GM12801 (cell line): ENCODE results near the gene TRIM31.

Experiments used
- CTCF ChIP-seq: IDR thresholded peaks from one replicate; pipeline ENCODE4 v1.5.1; 2011; ENCODE audit warnings: control low read depth; ENCODE audit not compliant: insufficient read length; ENCODE audit errors: extremely low read depth

TRIM31 gene

GRCh38 chr6:30066577-30067459 lies 46.1 kb downstream of the TRIM31 start, which contains the start of gene PPP1R11:
TSS of gene PPP1R11 (plus strand) at chr6:30067198. CDS start at chr6:30067411, 213 bp downstream.
- no peak for TF ChIP-seq CTCF

- TF ChIP-seq CTCF: no peak
Observed at GRCh38 chr6:30066082-30066481, 46.8 kb downstream of the TRIM31 start.

GRCh38 chr6:30063315-30063714 lies 49.6 kb downstream of the TRIM31 start:
- no peak for TF ChIP-seq CTCF

DNA sequence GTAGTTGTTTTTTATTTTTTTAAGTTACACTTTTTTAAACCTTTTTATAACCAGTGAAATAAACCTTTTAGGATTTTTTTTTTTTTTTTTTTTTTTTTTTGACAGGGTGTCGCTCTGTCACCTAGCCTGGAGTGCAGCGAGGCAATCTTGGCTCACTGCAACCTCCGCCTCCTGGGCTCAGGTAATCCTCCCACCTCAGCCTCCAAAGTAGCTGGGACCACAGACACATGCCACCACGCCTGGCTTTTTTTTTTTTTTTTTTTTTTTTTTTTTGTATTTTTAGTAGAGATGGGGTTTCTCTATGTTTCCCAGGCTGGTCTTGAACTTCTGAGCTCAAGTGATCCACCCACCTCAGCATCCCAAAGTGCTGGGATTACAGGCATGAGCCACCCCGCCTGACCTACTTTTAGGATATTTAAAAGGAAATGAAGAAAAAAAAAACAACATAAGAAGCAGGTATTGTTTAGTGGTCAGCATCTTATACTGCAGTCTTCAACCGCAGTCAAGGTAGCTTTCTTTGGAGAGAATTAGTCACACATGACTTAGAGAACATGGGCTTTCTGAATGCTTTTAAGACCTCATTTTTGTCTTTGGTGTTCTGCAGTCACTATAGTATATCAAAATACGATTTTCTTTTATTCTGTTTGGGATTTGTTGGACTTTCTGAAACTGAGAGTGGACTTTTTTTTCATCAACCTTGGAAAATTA lies 50.3 kb downstream of the TRIM31 start:
- TF ChIP-seq CTCF: no peak

- no peak for TF ChIP-seq CTCF
Observed at GRCh38 chr6:30061858-30062458, 50.9 kb downstream of the TRIM31 start.

DNA sequence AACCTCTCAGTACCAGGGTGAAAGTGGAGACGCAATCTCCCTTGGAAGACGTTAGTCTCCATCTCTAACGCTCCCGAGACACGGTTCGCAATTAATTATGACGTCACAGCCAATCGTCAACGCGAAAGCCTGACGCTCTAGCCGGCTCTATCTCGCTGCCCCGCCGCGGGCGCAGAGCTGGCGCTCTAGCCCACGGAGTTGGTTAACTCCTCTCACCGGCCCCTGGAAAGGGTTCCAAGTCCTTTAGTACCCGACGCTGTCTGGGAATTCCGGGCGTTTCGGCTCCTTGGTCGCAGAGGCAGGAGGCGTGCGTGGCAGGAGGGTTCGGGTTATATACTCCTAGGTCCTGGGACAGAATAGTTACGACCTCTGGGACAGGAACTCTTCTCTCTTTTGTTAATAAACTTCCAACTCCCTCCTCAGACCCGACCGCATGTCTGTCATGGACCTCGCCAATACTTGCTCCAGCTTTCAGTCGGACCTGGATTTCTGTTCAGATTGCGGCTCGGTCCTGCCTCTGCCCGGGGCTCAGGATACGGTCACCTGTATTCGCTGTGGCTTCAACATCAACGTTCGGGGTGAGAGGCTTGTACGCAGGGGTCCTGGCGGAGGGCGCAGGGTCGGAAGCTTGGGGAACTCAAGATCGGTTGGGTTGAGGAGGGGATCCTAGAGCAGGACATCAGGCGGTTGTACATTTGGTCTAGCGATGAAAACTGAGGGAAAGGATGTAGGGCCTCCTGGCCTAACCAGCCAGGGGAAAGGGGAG lies 51.6 kb downstream of the TRIM31 start, which contains the start of gene POLR1H:
TSS of gene POLR1H (plus strand) at position 174 of the 766 bp plus-strand sequence. CDS start at position 434, 260 bp downstream.
- TF ChIP-seq CTCF: no peak
